Lower leg skin (tissue), 3 donors: ENCODE results near the gene KRTAP10-1.

ENCODE experiments used
- POLR2A ChIP-seq, 2 donors: fragments of 450-650 bp; IDR thresholded peaks; one replicate each; pipeline ENCODE4 v1.6.1; 2016 to 2017; ENCODE audit warnings: antibody characterized with exemption in 2 of 2, mild to moderate bottlenecking in 1 of 2, moderate library complexity in 1 of 2
- TF ChIP-seq, protein P1 (sequence below), 3 donors: fragments of 450-650 bp; IDR thresholded peaks; one replicate each; pipeline ENCODE4 v1.5.1; 2016; ENCODE audit warnings: antibody characterized with exemption in 3 of 3, mild to moderate bottlenecking in 3 of 3, moderate library complexity in 2 of 3

DNA sequence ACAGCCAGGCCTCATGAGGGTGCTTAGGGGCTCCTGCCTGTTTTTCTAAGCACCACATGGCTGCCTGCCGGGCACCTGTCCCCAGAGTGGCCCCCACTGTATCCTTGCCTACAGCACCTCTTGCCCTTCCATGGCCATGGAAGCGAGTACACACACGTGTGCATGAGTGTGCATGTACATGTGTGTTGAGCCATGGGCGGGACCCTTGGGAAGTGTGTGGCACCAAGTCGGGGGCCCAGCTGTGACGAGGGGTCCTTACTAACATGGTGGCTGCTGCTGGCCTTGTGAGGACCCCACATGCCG lies 25.8 kb downstream of the KRTAP10-1 start:
- TF ChIP-seq, protein P1, sequence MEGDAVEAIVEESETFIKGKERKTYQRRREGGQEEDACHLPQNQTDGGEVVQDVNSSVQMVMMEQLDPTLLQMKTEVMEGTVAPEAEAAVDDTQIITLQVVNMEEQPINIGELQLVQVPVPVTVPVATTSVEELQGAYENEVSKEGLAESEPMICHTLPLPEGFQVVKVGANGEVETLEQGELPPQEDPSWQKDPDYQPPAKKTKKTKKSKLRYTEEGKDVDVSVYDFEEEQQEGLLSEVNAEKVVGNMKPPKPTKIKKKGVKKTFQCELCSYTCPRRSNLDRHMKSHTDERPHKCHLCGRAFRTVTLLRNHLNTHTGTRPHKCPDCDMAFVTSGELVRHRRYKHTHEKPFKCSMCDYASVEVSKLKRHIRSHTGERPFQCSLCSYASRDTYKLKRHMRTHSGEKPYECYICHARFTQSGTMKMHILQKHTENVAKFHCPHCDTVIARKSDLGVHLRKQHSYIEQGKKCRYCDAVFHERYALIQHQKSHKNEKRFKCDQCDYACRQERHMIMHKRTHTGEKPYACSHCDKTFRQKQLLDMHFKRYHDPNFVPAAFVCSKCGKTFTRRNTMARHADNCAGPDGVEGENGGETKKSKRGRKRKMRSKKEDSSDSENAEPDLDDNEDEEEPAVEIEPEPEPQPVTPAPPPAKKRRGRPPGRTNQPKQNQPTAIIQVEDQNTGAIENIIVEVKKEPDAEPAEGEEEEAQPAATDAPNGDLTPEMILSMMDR (IDR thresholded peaks at IDR 0.05): no peak
- no peak for TF ChIP-seq POLR2A (IDR thresholded peaks at IDR 0.05)
